ENCODE measurements around the gene CRYL1.
"Not testable (repeated sequence)": the region's sequence is repeated elsewhere in the genome, so short reads cannot be mapped to it uniquely, and the experiment has no call there.

The CRYL1 gene

GRCh38 chr13:20446405-20446804 is 79.3 kb downstream of the CRYL1 start:
- DNase-seq = no peak

- DNase-seq = no peak
Measured at GRCh38 chr13:20442798-20443381, 82.8 kb downstream of the CRYL1 start.

- no peak for DNase-seq
Measured at GRCh38 chr13:20442375-20442774, 83.3 kb downstream of the CRYL1 start.

GRCh38 chr13:20441879-20442278 is 83.8 kb downstream of the CRYL1 start:
- DNase-seq = no peak

- DNase-seq = no peak
Measured at GRCh38 chr13:20441056-20441455, 84.6 kb downstream of the CRYL1 start.

- peak; percentile 47 for DNase-seq
Measured at GRCh38 chr13:20439261-20439660, 86.4 kb downstream of the CRYL1 start.

GRCh38 chr13:20438801-20439200 is 86.9 kb downstream of the CRYL1 start:
- DNase-seq = no peak

- DNase-seq = no peak
Measured at GRCh38 chr13:20436505-20436904, 89.2 kb downstream of the CRYL1 start.

GRCh38 chr13:20435616-20436368 is 89.9 kb downstream of the CRYL1 start:
- no peak for DNase-seq

- DNase-seq = not testable (repeated sequence)
Measured at GRCh38 chr13:20434210-20434609, 91.4 kb downstream of the CRYL1 start.

GRCh38 chr13:20431687-20432384 is 93.8 kb downstream of the CRYL1 start:
- DNase-seq = no peak

- no peak for DNase-seq
Measured at GRCh38 chr13:20431080-20431479, 94.6 kb downstream of the CRYL1 start.

GRCh38 chr13:20430296-20430695 is 95.4 kb downstream of the CRYL1 start:
- DNase-seq = no peak

GRCh38 chr13:20429682-20430081 is 96.0 kb downstream of the CRYL1 start:
- no peak for DNase-seq

GRCh38 chr13:20428666-20429644 is 96.7 kb downstream of the CRYL1 start:
- peak; percentile 39 for DNase-seq

- DNase-seq = no peak
Measured at GRCh38 chr13:20426766-20427448, 98.8 kb downstream of the CRYL1 start.

- no peak for DNase-seq
Measured at GRCh38 chr13:20425819-20426219, 99.8 kb downstream of the CRYL1 start.

GRCh38 chr13:20424949-20425348 is 100.7 kb downstream of the CRYL1 start:
- peak; percentile 86 for DNase-seq

- DNase-seq = no peak
Measured at GRCh38 chr13:20424559-20424852, 101.2 kb downstream of the CRYL1 start.

- DNase-seq = no peak
Measured at GRCh38 chr13:20422362-20422761, 103.3 kb downstream of the CRYL1 start.

- DNase-seq = no peak
Measured at GRCh38 chr13:20420938-20421337, 104.7 kb downstream of the CRYL1 start.

GRCh38 chr13:20418953-20419352 is 106.7 kb downstream of the CRYL1 start:
- no peak for DNase-seq

Data from fibroblast of skin of right quadriceps (primary cell).